GM12874 (cell line): ENCODE measurements around the gene IGF2BP2.
A peak's percentile ranks its signal among the peaks of the same experiment; 100 is the strongest.

Experiments used
- TF ChIP-seq, protein P1 (sequence below): IDR thresholded peaks from 2 replicates; pipeline ENCODE4 v1.5.1; 2011; ENCODE audit warnings: low read depth, mild to moderate bottlenecking, control low read depth, low read length, moderate library complexity; ENCODE audit not compliant: insufficient read depth

IGF2BP2 gene

GRCh38 chr3:185687271-185687878, 137.5 kb downstream of the IGF2BP2 start:
- TF ChIP-seq, protein P1, sequence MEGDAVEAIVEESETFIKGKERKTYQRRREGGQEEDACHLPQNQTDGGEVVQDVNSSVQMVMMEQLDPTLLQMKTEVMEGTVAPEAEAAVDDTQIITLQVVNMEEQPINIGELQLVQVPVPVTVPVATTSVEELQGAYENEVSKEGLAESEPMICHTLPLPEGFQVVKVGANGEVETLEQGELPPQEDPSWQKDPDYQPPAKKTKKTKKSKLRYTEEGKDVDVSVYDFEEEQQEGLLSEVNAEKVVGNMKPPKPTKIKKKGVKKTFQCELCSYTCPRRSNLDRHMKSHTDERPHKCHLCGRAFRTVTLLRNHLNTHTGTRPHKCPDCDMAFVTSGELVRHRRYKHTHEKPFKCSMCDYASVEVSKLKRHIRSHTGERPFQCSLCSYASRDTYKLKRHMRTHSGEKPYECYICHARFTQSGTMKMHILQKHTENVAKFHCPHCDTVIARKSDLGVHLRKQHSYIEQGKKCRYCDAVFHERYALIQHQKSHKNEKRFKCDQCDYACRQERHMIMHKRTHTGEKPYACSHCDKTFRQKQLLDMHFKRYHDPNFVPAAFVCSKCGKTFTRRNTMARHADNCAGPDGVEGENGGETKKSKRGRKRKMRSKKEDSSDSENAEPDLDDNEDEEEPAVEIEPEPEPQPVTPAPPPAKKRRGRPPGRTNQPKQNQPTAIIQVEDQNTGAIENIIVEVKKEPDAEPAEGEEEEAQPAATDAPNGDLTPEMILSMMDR: no peak

DNA sequence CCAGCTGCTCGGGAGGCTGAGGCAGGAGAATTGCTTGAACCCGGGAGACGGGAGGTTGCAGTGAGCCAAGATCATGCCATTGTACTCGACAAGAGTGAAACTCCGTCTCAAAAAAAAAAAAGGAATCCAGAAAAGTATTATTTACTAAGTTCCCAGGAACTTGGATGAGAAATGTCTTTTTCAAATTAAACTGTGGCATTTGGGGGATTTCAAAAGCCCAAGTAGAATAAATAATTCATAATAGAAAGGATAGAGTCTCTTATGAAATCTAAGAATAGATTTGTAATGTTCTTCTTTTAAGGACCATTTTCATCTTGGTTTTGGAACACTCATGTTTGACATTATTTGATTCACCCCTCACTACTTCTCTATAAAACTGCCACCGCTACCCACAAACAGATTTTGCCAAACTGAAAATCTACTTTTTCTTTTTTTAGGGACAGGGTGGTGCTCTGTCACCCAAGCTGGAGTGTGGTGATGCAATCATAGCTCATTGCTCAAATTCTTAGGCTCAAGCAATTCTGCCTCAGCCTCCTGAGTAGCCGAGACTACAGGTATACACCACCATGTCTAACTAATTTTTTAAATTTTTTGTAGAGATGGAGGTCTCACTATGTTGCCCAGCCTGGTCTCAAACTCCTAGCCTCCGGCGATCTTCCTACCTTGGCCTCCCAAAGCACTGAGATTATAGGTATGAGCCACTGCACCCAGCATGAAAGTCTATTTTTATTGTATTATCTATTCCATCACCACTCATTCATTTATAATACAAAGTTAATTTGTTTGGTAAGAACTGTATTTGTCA, 139.4 kb downstream of the IGF2BP2 start:
- TF ChIP-seq, protein P1: no peak

DNA sequence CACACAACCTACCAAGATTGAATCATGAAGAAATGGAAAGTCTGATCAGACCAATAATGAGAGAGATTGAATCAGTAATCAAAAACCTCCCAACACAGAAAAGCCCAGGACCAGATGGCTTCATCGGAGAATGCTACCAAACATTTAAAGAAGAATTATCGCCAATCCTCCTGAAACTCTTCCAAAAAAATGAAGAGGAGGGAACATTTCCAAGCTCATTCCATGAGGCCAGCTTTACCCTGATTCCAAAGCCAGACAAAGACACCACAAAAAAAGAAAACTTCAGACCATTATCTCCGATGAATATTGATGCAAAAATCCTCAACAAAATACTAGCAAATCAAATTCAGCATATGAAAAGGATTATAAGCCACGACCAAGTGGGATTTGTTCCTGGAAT, 144.6 kb downstream of the IGF2BP2 start:
- TF ChIP-seq, protein P1: no peak

GRCh38 chr3:185678027-185678426, 146.8 kb downstream of the IGF2BP2 start:
- TF ChIP-seq, protein P1: no peak

DNA sequence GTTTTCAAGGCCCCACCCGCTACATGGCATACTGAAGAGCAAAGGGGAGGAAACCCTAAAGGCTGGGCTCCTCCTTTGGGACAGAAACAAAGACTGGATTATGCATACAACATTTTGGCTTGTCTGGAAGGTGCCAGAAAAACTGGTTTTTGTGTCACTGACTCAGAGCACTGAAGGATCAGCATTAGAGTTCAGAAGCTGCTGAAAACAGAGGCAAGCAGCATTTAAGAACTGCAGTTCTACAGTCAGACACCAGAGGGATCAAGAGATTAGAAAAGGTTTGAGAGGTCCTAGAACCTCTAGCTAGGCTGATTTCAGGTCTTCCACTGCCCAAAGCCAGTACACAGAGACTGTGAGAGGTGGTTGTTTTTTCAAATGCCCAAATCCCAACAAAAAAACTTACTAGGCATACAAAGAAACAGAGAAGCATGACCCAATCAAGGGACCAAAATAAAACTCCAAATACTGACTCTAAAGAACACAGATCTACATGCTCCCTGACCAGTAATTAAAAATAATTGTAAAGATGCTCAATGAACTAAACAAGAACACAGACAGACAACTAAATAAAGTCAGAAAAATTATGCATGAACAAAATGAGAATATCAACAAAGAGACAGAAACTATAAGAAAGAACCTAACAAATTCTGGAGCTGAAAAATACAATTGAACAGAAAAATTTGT, 147.6 kb downstream of the IGF2BP2 start:
- TF ChIP-seq, protein P1: peak; percentile 59

DNA sequence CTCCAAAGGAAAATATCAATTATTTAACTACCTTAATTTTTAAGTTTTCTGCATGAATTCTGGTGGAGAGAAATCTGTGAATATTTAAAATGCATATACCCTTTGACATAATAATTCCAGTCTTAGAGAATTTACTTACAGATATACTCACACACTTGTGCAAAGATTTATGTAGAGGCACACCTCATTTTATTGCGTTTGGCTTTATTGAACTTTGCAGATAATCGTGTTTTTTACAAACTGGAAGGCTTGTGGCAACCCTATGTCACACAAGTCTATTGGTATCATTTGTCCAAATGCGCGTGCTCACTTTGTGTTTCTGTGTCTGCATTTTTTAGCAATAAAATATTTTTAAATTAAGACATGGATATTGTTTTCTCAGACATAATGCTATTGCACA, 157.3 kb downstream of the IGF2BP2 start:
- TF ChIP-seq, protein P1: no peak

- TF ChIP-seq, protein P1: no peak
Observed at GRCh38 chr3:185663929-185664328, 160.9 kb downstream of the IGF2BP2 start.
